ENCODE measurements around the gene YIPF7. TPM values are rescaled to one million over a fixed set of nuclear protein-coding genes. Genes with fewer than 3 reads are reported as not detected.

YIPF7 gene
- not detected for total RNA-seq

DNA sequence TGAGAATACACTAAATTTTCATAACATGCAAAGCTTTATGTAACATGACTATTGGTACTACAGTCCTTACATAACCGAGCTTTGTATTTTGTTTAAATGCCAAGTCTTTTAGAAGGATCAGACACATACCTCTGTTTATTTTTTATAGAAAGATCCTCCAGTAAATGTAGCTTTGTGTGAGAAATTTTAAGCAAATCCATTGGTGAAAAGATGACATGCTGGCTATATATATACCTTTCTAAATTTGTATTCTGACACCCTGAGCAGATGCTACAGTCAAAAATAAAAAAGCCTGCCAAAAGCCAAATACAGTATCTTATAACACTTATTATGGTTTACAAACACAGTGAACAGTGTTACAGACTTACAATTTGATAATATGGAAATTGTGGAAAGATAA lies at the start of gene YIPF7:
Gene YIPF7, minus strand, starts transcription at position 201 of the 400 bp plus-strand sequence. CDS start 1,525 bp downstream, outside the sequence.
- TF ChIP-seq, protein P1, sequence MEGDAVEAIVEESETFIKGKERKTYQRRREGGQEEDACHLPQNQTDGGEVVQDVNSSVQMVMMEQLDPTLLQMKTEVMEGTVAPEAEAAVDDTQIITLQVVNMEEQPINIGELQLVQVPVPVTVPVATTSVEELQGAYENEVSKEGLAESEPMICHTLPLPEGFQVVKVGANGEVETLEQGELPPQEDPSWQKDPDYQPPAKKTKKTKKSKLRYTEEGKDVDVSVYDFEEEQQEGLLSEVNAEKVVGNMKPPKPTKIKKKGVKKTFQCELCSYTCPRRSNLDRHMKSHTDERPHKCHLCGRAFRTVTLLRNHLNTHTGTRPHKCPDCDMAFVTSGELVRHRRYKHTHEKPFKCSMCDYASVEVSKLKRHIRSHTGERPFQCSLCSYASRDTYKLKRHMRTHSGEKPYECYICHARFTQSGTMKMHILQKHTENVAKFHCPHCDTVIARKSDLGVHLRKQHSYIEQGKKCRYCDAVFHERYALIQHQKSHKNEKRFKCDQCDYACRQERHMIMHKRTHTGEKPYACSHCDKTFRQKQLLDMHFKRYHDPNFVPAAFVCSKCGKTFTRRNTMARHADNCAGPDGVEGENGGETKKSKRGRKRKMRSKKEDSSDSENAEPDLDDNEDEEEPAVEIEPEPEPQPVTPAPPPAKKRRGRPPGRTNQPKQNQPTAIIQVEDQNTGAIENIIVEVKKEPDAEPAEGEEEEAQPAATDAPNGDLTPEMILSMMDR (IDR thresholded peaks at IDR 0.05; ENCODE audit: low read depth), result no peak

DNA sequence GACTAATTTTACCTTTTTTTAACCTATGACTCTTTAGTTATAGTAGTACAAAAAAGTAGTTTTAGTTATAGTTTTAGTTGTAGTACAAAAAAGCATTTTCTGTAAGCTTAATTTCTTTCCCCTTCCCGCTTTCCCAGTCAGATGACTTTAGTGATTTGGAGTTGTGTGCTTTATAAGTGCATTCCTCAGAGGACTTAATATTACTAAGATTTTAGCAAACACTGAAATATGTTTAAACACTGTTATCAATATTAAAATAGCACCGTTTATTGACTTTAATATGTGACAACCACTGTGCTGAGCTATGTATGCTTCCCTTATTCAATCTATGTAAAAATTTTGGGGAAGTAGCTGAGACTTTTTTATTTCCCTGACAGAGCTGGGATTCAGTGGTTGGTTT lies 49.6 kb upstream of the YIPF7 start:
- TF ChIP-seq, protein P1 (IDR thresholded peaks at IDR 0.05; ENCODE audit: low read depth), result no peak

DNA sequence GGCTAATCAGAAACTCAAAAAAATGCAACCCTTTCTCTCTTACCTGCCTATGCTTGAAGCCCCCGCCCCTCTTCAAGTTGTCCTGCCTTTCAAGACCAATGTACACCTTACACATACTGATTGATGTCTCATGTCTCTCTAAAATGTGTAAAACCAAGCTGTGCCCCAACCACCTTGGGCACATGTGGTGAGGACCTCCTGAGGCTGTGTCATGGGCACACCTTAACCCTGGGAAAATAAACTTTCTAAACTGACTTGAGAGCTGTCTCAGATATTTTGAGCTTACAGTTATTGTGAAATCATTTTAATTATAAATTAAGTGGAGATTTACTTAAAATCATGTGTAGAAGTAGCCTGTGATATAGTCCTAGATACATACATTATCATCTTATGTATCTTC lies 49.0 kb upstream of the YIPF7 start:
- TF ChIP-seq, protein P1 (IDR thresholded peaks at IDR 0.05; ENCODE audit: low read depth), result no peak

DNA sequence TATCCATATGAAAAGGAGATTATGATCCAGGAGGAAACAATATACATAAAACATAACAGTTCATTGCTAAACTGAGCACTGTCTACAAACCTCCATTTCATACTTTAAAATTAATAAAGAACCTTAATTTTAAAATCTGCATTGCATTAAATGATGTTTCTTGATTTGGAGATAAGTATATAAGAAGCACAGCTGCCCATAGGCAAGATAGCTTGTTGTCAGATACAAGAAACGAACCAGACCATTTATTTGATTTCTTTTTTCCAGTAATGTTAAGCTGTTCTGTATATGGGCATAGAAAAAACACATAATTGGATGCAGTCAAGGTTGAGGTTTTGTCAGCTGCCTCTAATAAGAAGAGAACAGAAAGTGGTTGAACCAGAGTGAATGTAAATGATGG lies 33.2 kb upstream of the YIPF7 start:
- TF ChIP-seq, protein P1 (IDR thresholded peaks at IDR 0.05; ENCODE audit: low read depth), result no peak

DNA sequence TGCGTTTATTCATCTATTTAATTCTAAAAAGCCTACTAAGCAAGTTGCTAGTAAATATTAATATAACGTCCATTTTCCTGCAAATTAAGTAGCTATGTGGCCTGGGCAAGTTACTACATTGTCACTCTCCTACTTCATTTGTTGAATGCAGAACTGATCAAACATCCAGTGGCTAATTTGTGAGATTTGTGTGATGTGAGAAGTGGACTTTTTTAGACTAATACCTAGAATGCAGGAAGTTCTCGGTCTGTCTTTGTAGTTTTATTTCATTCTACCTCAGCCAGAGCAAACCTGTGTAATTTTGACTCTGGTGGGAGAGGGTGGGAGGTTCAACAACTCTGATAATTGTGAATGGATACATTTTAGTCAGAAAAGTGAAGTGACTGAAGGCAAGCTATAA lies 27.6 kb upstream of the YIPF7 start:
- TF ChIP-seq, protein P1 (IDR thresholded peaks at IDR 0.05; ENCODE audit: low read depth), result no peak

DNA sequence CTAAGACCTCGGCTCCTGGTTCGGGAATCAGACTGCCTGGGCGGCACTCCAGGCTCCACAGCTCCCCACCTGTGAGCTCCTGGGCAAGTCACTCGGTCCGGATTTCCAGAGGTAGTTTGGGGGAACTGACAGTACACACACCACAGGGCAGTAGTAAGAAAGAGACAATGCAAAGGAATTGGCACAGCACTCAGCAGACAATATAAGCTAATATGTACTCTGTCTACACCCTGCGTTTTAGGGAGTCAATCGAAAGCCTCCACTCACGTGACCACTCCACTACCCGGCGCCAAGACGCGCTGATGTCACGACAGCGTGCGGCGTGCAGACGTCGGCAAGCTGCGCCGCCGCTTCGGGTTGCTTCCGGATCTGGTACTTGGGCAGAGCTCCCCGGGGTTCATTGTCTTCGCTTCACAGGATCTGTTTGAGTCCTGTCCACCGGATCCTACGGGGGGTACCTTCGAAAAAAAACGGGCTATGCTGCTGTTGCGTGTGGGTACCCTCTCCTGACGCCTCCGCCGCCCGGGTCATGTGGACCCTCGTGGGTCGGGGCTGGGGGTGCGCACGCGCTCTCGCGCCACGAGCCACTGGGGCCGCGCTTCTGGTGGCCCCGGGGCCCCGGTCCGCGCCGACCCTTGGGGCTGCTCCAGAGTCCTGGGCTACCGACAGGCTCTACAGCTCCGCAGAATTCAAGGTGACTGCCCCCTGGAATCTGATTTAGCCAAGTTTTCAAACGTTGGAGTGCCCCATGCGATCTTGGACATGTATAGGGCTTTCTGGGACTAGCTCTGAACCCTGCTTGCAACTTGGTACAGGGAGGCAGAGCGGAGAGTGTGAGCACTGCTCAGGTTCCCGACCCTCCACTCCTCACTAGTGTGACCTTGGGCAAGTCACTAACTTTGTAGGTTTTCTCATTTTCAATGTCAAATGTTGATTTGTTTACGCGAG lies 26.9 kb upstream of the YIPF7 start, which contains the start of gene GUF1:
Gene GUF1, plus strand, starts transcription at position 327 of the 948 bp plus-strand sequence. Its CDS starts 203 bp downstream, at position 530.
- TF ChIP-seq, protein P1 (IDR thresholded peaks at IDR 0.05; ENCODE audit: low read depth), result no peak

DNA sequence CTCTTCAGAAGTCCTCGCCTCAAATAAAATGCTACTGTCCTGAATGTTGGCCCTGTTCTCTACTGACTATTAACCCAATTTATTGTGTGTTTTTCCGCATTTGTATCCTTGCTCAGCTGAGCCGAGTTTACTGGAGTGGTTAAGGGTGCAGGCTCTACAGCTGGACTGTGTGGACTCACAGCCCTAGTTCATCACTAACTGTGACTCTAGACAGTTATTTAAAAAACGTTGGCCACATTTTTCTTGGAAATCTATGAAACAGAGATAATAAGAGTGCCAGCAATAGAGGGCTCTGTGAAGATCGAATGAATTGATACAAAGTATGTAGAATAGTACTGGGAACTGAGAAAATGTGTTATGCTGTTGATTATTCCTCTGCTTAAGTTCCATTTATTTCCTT lies 23.9 kb upstream of the YIPF7 start:
- TF ChIP-seq, protein P1 (IDR thresholded peaks at IDR 0.05; ENCODE audit: low read depth), result no peak

Measured in subcutaneous adipose tissue (tissue), 4 donors.